SU-DHL-6 (cell line): Measurements from ENCODE around the gene OR51Q1.

ENCODE experiments used
- H2AFZ ChIP-seq: fragments of 200-600 bp; sonication (generic); 2 replicates; pipeline ENCODE4 v1.6.1; 2014; ENCODE audit warnings: low read depth, mild to moderate bottlenecking, moderate library complexity, mixed read lengths, antibody characterized with exemption, low read length; ENCODE audit not compliant: severe bottlenecking
- H3F3A ChIP-seq: fragments of 200-600 bp; shearing (Covaris generic); 2 replicates; pipeline ENCODE4 v1.6.0; 2016; ENCODE audit warnings: antibody characterized with exemption, mild to moderate bottlenecking; ENCODE audit not compliant: insufficient read depth
- H3K27ac ChIP-seq: fragments of 200-600 bp; sonication (generic); 2 replicates; pipeline ENCODE4 v1.5.1; 2016; ENCODE audit warnings: low read depth, mild to moderate bottlenecking, low read length, moderate library complexity, mixed read lengths
- H3K27me3 ChIP-seq: fragments of 200-600 bp; sonication (generic), shearing (Covaris generic); 2 replicates; pipeline ENCODE4 v1.6.0; 2014; ENCODE audit warnings: mild to moderate bottlenecking, low read length
- H3K36me3 ChIP-seq: fragments of 200-600 bp; sonication (generic); 2 replicates; pipeline ENCODE4 v1.6.1; 2014; ENCODE audit warnings: mild to moderate bottlenecking, low read length, mixed read lengths
- H3K4me2 ChIP-seq: fragments of 300-600, 200-600 bp; shearing (Covaris generic), sonication (generic); 2 replicates; pipeline ENCODE4 v1.6.0; 2014; ENCODE audit warnings: low read length, low read depth, mild to moderate bottlenecking; ENCODE audit not compliant: poor library complexity, severe bottlenecking
- H3K4me3 ChIP-seq: fragments of 200-600 bp; sonication (generic); 2 replicates; pipeline ENCODE4 v1.5.1; 2014; ENCODE audit warnings: antibody characterized with exemption, low read length, mild to moderate bottlenecking, mixed read lengths; ENCODE audit not compliant: insufficient read depth, poor library complexity, severe bottlenecking
- H3K79me2 ChIP-seq: fragments of 200-600 bp; sonication (generic); 2 replicates; pipeline ENCODE4 v1.6.1; 2014; ENCODE audit warnings: mild to moderate bottlenecking, low read length, moderate library complexity; ENCODE audit not compliant: insufficient read depth
- H3K9ac ChIP-seq: fragments of 200-600 bp; sonication (generic); 2 replicates; pipeline ENCODE4 v1.7.0; 2014; ENCODE audit warnings: mild to moderate bottlenecking, low read length
- H3K9me2 ChIP-seq: fragments of 200-600 bp; sonication (generic); replicated peaks from 2 replicates; pipeline ENCODE4 v1.6.1; 2014; ENCODE audit warnings: low read length; ENCODE audit not compliant: insufficient read depth
- H3K9me3 ChIP-seq: fragments of 200-600 bp; sonication (generic); 2 replicates; pipeline ENCODE4 v1.6.1; 2014; ENCODE audit warnings: low read length, mixed read lengths; ENCODE audit not compliant: insufficient read depth
- H4K20me1 ChIP-seq: fragments of 200-600 bp; sonication (generic); 2 replicates; pipeline ENCODE4 v1.6.1; 2014; ENCODE audit warnings: low read depth, mild to moderate bottlenecking, antibody characterized with exemption, low read length, moderate library complexity, mixed read lengths
- CTCF ChIP-seq: fragments of 200-600 bp; sonication (generic); IDR thresholded peaks from one replicate; pipeline ENCODE4 v1.5.1; 2017; ENCODE audit warnings: antibody characterized with exemption, mild to moderate bottlenecking, low read length, moderate library complexity; ENCODE audit not compliant: insufficient read depth, poor library complexity, severe bottlenecking
- EZH2phosphoT487 ChIP-seq: fragments of 200-600 bp; sonication (generic), shearing (Covaris generic); conservative IDR thresholded peaks from 2 replicates; pipeline ENCODE4 v1.6.1; 2018; ENCODE audit warnings: mild to moderate bottlenecking, antibody characterized with exemption, low read length, moderate library complexity, mixed read lengths

Gene OR51Q1

GRCh38 chr11:5441414-5441813, 19.5 kb downstream of the OR51Q1 start, which contains the start of gene OR51I1:
OR51I1 (minus strand) TSS chr11:5441514; CDS start chr11:5441514, 0 bp downstream.
- Histone ChIP-seq H3K9me3 (no peaks in the 10 kb centered on the region), H3K36me3 (no peaks in the 10 kb centered on the region), H3K27ac (no peak within 1 kb of the TSS), H2AFZ (no peak within 1 kb of the TSS), H3K27me3 (no peaks in the 10 kb centered on the region), H3K4me3 (no peak within 1 kb of the TSS), H3F3A (no peaks in the 10 kb centered on the region), H3K79me2 (no peaks in the 10 kb centered on the region), H4K20me1 (no peaks in the 10 kb centered on the region), H3K9me2 (no peaks in the 10 kb centered on the region), H3K4me2 (no peak within 1 kb of the TSS), H3K9ac (no peak within 1 kb of the TSS)
- TF ChIP-seq CTCF (no peak), EZH2phosphoT487 (no peak)

GRCh38 chr11:5443835-5444393, 22.0 kb downstream of the OR51Q1 start:
- no peak for TF ChIP-seq EZH2phosphoT487
- no peak for TF ChIP-seq CTCF
- Histone ChIP-seq H3F3A (no peaks in the 10 kb centered on the region), H3K27me3 (no peaks in the 10 kb centered on the region), H3K9ac (no peak overlapping the region), H4K20me1 (no peaks in the 10 kb centered on the region), H3K36me3 (no peaks in the 10 kb centered on the region), H3K4me3 (no peak overlapping the region), H3K9me2 (no peaks in the 10 kb centered on the region), H3K9me3 (no peaks in the 10 kb centered on the region), H3K27ac (no peak overlapping the region), H3K4me2 (no peak overlapping the region), H2AFZ (no peak overlapping the region), H3K79me2 (no peaks in the 10 kb centered on the region)

GRCh38 chr11:5449023-5449422, 27.1 kb downstream of the OR51Q1 start, which contains the start of gene OR51I2:
OR51I2 (plus strand) TSS chr11:5449323; CDS start chr11:5453489, 4,166 bp downstream.
- no peaks in the 10 kb centered on the region for H3K9me3 ChIP-seq
- H3K4me2 ChIP-seq, result no peak within 1 kb of the TSS
- no peaks in the 10 kb centered on the region for H3K27me3 ChIP-seq
- no peaks in the 10 kb centered on the region for H3K9me2 ChIP-seq
- no peaks in the 10 kb centered on the region for H3K36me3 ChIP-seq
- H2AFZ ChIP-seq, result no peak within 1 kb of the TSS
- no peaks in the 10 kb centered on the region for H3K79me2 ChIP-seq
- H4K20me1 ChIP-seq, result no peaks in the 10 kb centered on the region
- no peak within 1 kb of the TSS for H3K4me3 ChIP-seq
- no peak within 1 kb of the TSS for H3K9ac ChIP-seq
- no peak for TF ChIP-seq CTCF
- no peak for TF ChIP-seq EZH2phosphoT487
- H3F3A ChIP-seq, result no peaks in the 10 kb centered on the region
- H3K27ac ChIP-seq, result no peak within 1 kb of the TSS
